Measurements from ENCODE around the gene ANKLE2.

DNA sequence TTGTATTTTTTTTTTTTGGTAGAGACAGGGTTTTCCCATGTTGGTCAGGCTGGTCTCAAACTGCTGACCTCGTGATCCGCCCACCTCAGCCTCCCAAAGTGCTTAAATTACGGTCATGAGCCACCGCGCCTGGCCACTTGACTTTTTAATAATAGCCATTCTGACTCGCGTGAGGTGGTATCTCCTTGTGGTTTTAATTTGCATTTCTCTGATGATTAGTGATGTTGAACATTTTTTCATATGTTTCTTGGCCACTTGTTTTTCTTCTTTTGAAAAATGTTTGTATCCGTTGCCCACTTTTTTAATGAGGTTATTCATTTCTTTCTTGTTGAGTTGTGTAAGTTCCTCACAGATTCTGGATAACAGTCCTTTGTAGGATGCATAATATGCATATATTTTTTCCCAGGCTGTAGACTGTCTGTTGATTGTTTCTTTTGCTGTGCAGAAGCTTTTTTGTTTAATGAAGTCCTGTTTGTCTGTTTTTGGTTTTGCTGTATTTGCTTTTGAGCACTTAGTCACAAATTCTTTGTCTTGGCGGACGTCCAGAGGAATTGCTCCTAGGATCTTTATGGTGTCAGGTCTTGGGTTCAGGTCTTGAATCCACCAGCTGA, 61.3 kb downstream of the ANKLE2 start:
- TF ChIP-seq, protein P1, sequence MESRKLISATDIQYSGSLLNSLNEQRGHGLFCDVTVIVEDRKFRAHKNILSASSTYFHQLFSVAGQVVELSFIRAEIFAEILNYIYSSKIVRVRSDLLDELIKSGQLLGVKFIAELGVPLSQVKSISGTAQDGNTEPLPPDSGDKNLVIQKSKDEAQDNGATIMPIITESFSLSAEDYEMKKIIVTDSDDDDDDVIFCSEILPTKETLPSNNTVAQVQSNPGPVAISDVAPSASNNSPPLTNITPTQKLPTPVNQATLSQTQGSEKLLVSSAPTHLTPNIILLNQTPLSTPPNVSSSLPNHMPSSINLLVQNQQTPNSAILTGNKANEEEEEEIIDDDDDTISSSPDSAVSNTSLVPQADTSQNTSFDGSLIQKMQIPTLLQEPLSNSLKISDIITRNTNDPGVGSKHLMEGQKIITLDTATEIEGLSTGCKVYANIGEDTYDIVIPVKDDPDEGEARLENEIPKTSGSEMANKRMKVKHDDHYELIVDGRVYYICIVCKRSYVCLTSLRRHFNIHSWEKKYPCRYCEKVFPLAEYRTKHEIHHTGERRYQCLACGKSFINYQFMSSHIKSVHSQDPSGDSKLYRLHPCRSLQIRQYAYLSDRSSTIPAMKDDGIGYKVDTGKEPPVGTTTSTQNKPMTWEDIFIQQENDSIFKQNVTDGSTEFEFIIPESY (IDR thresholded peaks at IDR 0.05), result no peak
- TF ChIP-seq, protein P2, sequence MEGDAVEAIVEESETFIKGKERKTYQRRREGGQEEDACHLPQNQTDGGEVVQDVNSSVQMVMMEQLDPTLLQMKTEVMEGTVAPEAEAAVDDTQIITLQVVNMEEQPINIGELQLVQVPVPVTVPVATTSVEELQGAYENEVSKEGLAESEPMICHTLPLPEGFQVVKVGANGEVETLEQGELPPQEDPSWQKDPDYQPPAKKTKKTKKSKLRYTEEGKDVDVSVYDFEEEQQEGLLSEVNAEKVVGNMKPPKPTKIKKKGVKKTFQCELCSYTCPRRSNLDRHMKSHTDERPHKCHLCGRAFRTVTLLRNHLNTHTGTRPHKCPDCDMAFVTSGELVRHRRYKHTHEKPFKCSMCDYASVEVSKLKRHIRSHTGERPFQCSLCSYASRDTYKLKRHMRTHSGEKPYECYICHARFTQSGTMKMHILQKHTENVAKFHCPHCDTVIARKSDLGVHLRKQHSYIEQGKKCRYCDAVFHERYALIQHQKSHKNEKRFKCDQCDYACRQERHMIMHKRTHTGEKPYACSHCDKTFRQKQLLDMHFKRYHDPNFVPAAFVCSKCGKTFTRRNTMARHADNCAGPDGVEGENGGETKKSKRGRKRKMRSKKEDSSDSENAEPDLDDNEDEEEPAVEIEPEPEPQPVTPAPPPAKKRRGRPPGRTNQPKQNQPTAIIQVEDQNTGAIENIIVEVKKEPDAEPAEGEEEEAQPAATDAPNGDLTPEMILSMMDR (IDR thresholded peaks at IDR 0.05; ENCODE audit: low read depth, low read length, missing input control), result no peak
- TF ChIP-seq, protein P3, sequence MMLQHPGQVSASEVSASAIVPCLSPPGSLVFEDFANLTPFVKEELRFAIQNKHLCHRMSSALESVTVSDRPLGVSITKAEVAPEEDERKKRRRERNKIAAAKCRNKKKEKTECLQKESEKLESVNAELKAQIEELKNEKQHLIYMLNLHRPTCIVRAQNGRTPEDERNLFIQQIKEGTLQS (IDR thresholded peaks at IDR 0.05), result no peak
- TF ChIP-seq RAD21 (IDR thresholded peaks at IDR 0.05) (no peak), TAF1 (conservative IDR thresholded peaks at IDR 0.05) (no peak), EGR1 (IDR thresholded peaks at IDR 0.05; ENCODE audit: low read depth in 2 of 2) (no peak), YY1 (IDR thresholded peaks at IDR 0.05) (no peak), HNF4A (conservative IDR thresholded peaks at IDR 0.05) (peak in 1 of 2 donors; percentile 18), RXRA (IDR thresholded peaks at IDR 0.05) (no peak), GABPA (IDR thresholded peaks at IDR 0.05 in 1 of 2, conservative IDR thresholded peaks at IDR 0.05 in 1 of 2) (no peak)
- TF ChIP-seq, protein P4, sequence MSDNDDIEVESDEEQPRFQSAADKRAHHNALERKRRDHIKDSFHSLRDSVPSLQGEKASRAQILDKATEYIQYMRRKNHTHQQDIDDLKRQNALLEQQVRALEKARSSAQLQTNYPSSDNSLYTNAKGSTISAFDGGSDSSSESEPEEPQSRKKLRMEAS (IDR thresholded peaks at IDR 0.05), result no peak
- TF ChIP-seq, protein P5, sequence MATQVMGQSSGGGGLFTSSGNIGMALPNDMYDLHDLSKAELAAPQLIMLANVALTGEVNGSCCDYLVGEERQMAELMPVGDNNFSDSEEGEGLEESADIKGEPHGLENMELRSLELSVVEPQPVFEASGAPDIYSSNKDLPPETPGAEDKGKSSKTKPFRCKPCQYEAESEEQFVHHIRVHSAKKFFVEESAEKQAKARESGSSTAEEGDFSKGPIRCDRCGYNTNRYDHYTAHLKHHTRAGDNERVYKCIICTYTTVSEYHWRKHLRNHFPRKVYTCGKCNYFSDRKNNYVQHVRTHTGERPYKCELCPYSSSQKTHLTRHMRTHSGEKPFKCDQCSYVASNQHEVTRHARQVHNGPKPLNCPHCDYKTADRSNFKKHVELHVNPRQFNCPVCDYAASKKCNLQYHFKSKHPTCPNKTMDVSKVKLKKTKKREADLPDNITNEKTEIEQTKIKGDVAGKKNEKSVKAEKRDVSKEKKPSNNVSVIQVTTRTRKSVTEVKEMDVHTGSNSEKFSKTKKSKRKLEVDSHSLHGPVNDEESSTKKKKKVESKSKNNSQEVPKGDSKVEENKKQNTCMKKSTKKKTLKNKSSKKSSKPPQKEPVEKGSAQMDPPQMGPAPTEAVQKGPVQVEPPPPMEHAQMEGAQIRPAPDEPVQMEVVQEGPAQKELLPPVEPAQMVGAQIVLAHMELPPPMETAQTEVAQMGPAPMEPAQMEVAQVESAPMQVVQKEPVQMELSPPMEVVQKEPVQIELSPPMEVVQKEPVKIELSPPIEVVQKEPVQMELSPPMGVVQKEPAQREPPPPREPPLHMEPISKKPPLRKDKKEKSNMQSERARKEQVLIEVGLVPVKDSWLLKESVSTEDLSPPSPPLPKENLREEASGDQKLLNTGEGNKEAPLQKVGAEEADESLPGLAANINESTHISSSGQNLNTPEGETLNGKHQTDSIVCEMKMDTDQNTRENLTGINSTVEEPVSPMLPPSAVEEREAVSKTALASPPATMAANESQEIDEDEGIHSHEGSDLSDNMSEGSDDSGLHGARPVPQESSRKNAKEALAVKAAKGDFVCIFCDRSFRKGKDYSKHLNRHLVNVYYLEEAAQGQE (IDR thresholded peaks at IDR 0.05), result no peak
